Measurements from ENCODE around the gene TRIAP1.
"Not testable (repeated sequence)": the region's sequence is repeated elsewhere in the genome, so short reads cannot be mapped to it uniquely, and the experiment has no call there.

Gene TRIAP1

DNA sequence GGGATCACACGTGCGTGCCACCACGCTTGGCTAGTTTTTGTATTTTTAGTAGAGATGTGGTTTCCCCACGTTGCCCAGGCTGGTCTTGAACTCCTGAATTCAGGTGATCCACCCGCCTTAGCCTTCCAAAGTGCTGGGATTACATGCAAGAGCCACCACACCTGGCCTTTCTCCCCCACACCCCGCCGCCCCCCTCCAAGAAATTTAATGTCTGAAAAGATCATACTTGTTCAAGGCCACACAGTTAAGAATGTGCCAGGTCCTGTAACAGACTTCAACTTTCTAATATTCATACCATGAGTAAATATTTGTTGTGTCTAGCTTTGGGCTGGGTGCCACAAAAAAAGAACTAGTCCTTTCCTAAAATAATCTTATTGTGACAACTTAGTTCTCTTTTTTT is 9.1 kb upstream of the TRIAP1 start:
- no peaks in the 10 kb centered on the region for H3K9me3 Mint-ChIP-seq
- H3K4me1 Mint-ChIP-seq (ENCODE audit: low read depth): peaks cover 9% of the 10 kb centered on the region
- H3K27me3 Mint-ChIP-seq: no peaks in the 10 kb centered on the region
- no peak overlapping the region for H3K27ac Mint-ChIP-seq
- peaks cover 41% of the 10 kb centered on the region for H3K36me3 Mint-ChIP-seq (ENCODE audit: low read depth)
- no peak overlapping the region for H3K4me3 Mint-ChIP-seq

DNA sequence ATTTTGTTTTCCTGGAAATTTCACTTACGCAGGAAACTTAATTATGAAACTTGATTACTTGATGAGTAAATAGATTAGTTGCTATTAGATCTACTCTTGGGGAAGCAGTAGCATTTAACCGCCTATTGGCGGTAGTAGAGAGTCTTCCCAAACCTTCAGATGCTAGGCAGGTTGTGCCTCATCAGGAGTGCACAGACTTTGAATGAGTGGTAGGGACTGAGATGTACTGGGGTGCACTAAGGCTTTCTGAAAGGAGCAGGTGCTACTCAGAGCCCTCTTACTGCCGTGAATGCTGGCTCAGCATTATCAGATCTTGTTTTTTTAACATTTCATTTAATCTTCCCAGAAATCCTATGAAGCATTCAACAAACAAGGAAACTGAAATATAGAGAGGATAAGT is 7.8 kb upstream of the TRIAP1 start:
- no peak overlapping the region for H3K27ac Mint-ChIP-seq
- peaks cover 42% of the 10 kb centered on the region for H3K36me3 Mint-ChIP-seq (ENCODE audit: low read depth)
- no peaks in the 10 kb centered on the region for H3K27me3 Mint-ChIP-seq
- no peaks in the 10 kb centered on the region for H3K9me3 Mint-ChIP-seq
- H3K4me3 Mint-ChIP-seq: no peak overlapping the region
- H3K4me1 Mint-ChIP-seq (ENCODE audit: low read depth): peaks cover 14% of the 10 kb centered on the region

DNA sequence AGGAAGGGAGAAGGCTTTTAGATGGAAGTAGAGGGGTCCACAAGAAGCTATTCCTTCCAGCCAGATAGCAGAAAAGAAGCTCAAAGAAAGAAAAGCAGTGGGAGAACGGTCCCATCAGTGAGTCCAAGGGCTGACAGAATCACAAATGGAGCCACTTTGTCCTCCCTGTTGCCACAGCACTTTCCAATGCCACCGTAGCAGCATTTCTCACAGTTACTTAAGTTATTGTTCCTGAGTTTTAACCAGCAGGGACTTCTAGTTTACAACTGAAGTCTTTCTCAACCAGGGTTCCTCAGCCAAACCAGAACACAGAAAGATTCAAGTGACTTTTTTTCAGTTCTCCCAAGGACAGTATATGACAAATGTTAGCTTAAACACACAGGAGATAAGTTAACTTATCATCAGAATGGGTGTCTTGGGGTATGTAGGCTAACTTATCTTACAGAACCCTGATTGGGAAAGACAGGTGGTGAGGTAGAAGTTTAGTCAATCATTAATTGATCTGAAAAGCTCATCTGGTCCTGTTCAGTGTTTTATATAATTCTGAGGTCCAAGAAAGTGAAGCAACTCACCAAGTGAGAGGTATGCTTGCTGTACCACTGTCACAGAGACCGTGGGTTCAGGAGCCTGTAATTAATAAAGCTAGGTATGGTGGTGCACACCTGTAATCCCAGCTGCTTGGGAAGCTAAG is 7.0 kb upstream of the TRIAP1 start:
- no peaks in the 10 kb centered on the region for H3K27me3 Mint-ChIP-seq
- no peak overlapping the region for H3K4me3 Mint-ChIP-seq
- no peaks in the 10 kb centered on the region for H3K9me3 Mint-ChIP-seq
- H3K4me1 Mint-ChIP-seq (ENCODE audit: low read depth): peaks cover 17% of the 10 kb centered on the region
- peaks cover 39% of the 10 kb centered on the region for H3K36me3 Mint-ChIP-seq (ENCODE audit: low read depth)
- H3K27ac Mint-ChIP-seq: no peak overlapping the region

DNA sequence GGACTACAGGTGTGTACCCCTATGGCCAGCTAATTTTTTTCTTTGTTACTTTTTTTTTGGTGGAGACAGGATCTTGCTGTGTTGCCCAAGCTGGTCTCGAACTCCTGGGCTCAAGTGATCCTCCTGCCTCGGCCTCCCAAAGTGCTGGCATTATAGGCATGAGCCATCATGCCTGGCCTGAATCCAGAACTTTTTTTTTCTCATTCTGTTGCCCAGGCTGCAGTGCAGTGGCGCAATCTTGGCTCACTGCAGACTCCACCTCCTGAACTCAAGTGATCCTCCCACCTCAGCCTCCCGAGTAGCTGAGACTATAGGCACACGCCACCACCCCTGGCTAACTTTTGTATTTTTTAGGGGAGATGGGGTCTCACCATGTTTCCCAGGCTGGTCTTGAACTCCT is 6.3 kb upstream of the TRIAP1 start:
- not testable (repeated sequence) for H3K4me3 Mint-ChIP-seq, H3K27ac Mint-ChIP-seq, H3K27me3 Mint-ChIP-seq

DNA sequence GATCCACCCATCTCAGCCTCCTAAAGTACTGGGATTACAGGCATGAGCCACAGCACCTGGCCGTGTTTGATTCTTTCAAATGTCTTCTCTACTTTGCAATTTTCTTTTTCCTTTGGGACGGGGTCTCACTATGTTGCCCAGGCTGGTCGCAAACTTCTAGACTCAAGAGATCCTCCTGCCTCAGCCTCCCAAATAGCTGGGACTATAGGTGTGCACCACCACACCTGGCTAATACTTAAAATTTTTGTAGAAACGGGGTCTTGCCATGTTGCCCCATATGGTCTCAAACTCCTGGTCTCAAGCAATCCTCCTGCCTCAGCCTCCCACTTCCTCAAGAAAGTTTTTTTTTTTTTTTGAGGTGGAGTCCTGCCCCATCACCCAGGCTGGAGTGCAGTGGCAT is 1.8 kb upstream of the TRIAP1 start:
- peaks cover 58% of the 10 kb centered on the region for H3K36me3 Mint-ChIP-seq (ENCODE audit: low read depth)
- peaks cover 45% of the 10 kb centered on the region for H3K4me1 Mint-ChIP-seq (ENCODE audit: low read depth)
- peak overlapping the region; percentile 99 for H3K4me3 Mint-ChIP-seq
- no peaks in the 10 kb centered on the region for H3K9me3 Mint-ChIP-seq
- H3K27ac Mint-ChIP-seq: no peak overlapping the region
- peaks cover 4% of the 10 kb centered on the region for H3K27me3 Mint-ChIP-seq

More for the DNA sequence above, 6.3 kb upstream of the TRIAP1 start:
- H3K9me3 Mint-ChIP-seq: not testable (repeated sequence)
- Mint-ChIP-seq H3K4me1 (ENCODE audit: low read depth) (peaks cover 23% of the 10 kb centered on the region), H3K36me3 (ENCODE audit: low read depth) (peaks cover 45% of the 10 kb centered on the region)

DNA sequence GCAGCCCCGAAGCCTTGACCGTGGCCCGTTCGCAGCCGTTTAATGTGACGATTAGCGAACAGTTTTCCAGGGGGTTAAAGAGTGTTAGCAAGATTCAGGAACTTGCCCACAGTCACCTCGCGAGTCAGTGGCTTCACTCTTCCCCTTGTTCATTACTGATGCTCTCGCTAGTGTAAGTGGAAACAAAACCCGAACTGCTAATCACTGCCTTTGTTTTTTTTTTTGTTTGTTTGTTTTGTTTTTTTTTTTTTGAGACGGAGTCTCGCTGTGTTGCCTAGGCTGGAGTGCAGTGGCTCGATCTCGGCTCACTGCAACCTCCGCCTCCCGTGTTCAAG is 627 bp upstream of the TRIAP1 start:
- Mint-ChIP-seq H3K36me3 (ENCODE audit: low read depth) (peaks cover 66% of the 10 kb centered on the region), H3K4me1 (ENCODE audit: low read depth) (peaks cover 48% of the 10 kb centered on the region), H3K4me3 (peak overlapping the region; percentile 99), H3K27ac (peak overlapping the region; percentile 97)
- H3K27me3 Mint-ChIP-seq, H3K9me3 Mint-ChIP-seq: not testable (repeated sequence)

DNA sequence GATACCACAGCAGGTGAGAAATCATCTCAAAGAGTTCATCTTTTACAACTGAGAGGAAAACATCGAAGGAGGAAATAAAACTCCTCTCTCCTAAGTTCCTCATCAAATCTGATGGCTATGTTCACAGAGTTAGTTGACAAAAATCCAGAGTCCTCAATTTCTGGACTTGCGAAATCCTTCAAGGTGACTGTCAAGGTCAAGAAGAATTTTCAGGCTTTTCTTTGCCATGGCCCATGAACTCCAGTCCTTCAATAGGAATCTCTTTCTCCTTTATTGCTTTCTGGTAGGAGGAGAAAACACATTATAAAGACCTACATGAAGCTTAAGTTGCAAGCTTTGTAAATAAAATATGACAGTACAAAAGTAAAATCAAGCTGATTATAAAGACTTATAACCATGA is 1.5 kb downstream of the TRIAP1 start:
- no peaks in the 10 kb centered on the region for H3K9me3 Mint-ChIP-seq
- H3K36me3 Mint-ChIP-seq (ENCODE audit: low read depth): peaks cover 78% of the 10 kb centered on the region
- H3K27ac Mint-ChIP-seq: peak overlapping the region; percentile 97
- peak overlapping the region; percentile 99 for H3K4me3 Mint-ChIP-seq
- peaks cover 4% of the 10 kb centered on the region for H3K27me3 Mint-ChIP-seq
- H3K4me1 Mint-ChIP-seq (ENCODE audit: low read depth): peaks cover 59% of the 10 kb centered on the region

DNA sequence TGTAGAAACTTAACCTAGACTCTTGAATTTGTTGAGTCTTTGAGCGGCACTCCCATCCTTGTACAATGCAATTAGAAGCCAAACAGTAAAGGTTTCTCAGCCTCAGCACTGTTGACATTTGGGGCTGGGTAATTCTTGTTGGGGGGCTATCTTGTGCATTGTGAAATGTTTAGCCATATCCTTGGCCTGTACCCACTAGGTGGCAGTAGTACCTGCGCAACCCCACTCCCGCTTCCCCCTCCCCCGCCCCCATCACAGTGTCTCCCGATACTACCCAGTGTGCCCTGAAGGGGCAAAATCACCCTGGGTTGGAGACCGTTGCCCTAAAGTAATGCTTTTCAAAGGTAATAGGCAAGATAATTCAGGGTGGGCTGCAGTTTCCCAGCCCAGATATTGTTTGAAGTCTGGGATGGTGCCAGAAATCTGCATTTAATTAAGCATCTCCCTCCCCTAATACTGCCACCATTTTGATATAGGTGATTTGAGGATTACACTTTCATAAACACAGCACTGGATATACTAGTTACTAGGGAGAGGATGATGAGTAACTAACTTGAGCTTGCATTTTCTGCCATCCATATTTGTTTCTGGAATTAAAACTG is 6.4 kb downstream of the TRIAP1 start:
- H3K4me3 Mint-ChIP-seq: peak overlapping the region; percentile 62
- H3K36me3 Mint-ChIP-seq (ENCODE audit: low read depth): peaks cover 49% of the 10 kb centered on the region
- peaks cover 43% of the 10 kb centered on the region for H3K4me1 Mint-ChIP-seq (ENCODE audit: low read depth)
- H3K27ac Mint-ChIP-seq: peak overlapping the region; percentile 7
- H3K27me3 Mint-ChIP-seq: no peaks in the 10 kb centered on the region
- H3K9me3 Mint-ChIP-seq: no peaks in the 10 kb centered on the region

DNA sequence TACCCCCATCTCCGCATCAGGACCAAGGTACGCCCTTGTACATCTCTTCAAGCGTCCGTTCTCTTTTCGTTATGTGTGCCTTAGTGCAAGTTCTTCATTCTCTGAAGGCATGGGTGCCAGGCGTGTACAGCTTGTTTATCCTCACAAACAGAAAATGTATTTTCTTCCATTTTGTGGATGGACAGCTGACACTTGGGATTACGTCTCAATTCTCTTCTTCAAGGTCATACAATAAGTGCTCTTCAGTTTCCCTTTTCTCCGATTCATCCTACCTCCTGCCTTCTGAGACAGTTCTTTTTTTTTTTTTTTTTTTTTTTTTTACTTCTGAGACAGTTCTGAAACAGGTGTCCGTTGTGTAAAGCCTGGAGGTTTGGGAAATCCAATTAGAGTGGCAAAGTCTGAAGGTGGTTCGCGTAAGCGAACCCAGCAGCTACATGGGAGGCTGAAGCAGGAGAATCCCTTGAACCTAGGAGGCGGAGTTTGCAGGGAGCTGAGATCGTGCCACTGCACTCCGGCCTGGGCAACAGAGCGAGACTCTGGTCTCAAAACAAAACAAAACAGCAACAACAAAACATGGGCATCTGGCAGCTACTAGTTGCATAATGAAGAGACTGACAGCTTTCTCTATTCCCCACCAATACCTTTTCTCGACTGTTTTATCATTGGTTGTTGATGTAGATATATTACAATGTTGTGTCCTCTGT is 7.5 kb downstream of the TRIAP1 start:
- H3K36me3 Mint-ChIP-seq (ENCODE audit: low read depth): peaks cover 38% of the 10 kb centered on the region
- peaks cover 32% of the 10 kb centered on the region for H3K4me1 Mint-ChIP-seq (ENCODE audit: low read depth)
- no peaks in the 10 kb centered on the region for H3K27me3 Mint-ChIP-seq

DNA sequence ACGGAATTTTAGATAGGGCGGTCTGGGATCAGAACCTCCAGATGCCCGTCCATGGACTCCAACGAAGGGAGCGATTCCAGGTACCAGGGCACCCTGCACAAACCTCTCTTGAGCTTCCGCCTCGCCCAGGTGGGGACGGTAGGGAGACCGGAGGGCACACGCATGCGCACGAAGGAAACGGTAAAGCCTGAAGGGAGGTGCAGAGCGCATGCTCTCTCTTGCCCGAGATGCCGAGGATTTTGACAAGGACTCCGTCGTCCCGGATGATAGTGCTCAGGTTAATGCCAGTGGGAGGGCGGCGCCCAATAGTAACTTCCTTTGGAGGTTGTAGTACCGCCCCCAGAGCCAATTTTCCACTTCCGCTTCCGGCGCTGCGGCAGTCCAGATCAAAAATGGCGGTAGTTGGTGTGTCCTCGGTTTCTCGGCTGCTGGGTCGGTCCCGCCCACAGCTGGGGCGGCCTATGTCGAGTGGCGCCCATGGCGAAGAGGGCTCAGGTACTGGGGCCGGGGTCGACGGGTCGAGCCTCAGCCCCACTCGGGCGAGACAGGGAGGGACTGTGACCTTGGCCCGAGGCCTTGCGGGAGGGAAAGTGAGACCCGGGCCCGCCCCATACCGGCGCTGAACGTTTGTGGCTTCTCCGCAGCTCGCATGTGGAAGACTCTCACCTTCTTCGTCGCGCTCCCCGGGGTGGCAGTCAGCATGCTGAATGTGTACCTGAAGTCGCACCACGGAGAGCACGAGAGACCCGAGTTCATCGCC is 8.3 kb downstream of the TRIAP1 start, which contains the start of gene COX6A1:
Gene COX6A1 (plus strand): TSS at position 379 of the 760 bp plus-strand sequence. CDS start 14 bp downstream, at position 393.
- Mint-ChIP-seq H3K27ac (peak within 1 kb of the TSS; percentile 96), H3K4me1 (ENCODE audit: low read depth) (peaks cover 36% of the 10 kb centered on the region), H3K36me3 (ENCODE audit: low read depth) (peaks cover 32% of the 10 kb centered on the region), H3K4me3 (peak within 1 kb of the TSS; percentile 95), H3K9me3 (no peaks in the 10 kb centered on the region), H3K27me3 (no peaks in the 10 kb centered on the region)

More for the DNA sequence above, 7.5 kb downstream of the TRIAP1 start:
- Mint-ChIP-seq H3K4me3 (peak overlapping the region; percentile 95), H3K27ac (peak overlapping the region; percentile 96), H3K9me3 (no peaks in the 10 kb centered on the region)

DNA sequence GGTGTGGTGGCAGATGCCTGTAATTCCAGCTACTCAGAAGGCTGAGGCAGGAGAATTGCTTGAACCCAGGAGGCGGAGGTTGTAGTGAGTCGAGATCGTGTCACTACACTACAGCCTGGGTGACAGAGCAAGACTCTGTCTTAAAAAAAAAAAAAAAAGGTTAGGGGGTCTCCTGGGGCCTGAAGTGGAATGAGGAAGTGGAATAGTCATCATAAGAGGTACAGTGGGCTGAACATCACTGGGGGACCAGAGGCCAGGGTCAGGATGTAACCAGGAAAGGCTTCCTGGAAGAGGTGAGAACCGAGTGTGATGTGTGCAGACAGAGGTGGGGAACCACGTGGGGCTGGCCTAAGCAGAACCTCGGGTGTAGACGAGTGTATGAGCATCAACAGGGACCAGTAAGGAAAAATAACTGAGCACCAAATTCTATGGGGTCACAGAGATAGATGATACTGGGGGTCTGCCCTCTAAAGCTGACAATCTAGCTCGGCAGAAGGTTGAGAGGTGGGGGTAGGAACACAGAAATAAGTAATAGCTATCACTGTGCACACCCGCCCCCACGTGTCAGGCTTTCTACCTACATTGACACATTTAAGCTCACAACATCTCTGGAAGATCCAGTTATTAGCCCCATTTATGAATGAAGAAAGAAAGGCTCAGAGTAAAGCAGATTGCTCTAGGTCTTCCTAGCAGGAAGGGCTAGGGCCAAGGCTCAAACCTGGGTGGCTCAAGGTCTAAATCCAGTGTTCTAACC is 13.2 kb downstream of the TRIAP1 start:
- H3K4me1 Mint-ChIP-seq (ENCODE audit: low read depth): peaks cover 27% of the 10 kb centered on the region
- H3K36me3 Mint-ChIP-seq (ENCODE audit: low read depth): no peaks in the 10 kb centered on the region
- peaks cover 9% of the 10 kb centered on the region for H3K27me3 Mint-ChIP-seq
- H3K27ac Mint-ChIP-seq: no peak overlapping the region
- H3K4me3 Mint-ChIP-seq: no peak overlapping the region
- no peaks in the 10 kb centered on the region for H3K9me3 Mint-ChIP-seq

DNA sequence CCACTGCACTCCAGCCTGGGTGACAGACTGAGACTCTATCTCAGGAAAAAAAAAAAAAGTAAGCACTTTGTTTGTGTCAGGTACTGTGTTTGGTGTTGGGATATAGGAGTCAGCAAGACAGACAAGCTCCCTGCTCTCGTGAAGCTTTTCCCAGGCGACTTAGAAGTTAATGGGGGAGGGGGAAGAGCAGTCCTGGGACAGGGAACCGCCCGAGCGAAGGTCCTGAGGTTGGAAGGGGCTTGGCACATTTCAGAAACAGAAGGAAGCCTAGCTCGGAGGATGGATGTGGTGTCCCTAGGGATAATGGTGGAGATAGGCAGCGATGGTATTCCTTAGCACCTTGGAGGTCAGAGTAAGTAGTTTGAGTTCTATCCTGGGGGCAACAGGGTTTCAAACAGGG is 16.8 kb downstream of the TRIAP1 start:
- H3K4me3 Mint-ChIP-seq: no peak overlapping the region
- H3K27ac Mint-ChIP-seq: no peak overlapping the region
- no peaks in the 10 kb centered on the region for H3K36me3 Mint-ChIP-seq (ENCODE audit: low read depth)
- no peaks in the 10 kb centered on the region for H3K9me3 Mint-ChIP-seq
- peaks cover 20% of the 10 kb centered on the region for H3K4me1 Mint-ChIP-seq (ENCODE audit: low read depth)
- H3K27me3 Mint-ChIP-seq: peaks cover 9% of the 10 kb centered on the region

DNA sequence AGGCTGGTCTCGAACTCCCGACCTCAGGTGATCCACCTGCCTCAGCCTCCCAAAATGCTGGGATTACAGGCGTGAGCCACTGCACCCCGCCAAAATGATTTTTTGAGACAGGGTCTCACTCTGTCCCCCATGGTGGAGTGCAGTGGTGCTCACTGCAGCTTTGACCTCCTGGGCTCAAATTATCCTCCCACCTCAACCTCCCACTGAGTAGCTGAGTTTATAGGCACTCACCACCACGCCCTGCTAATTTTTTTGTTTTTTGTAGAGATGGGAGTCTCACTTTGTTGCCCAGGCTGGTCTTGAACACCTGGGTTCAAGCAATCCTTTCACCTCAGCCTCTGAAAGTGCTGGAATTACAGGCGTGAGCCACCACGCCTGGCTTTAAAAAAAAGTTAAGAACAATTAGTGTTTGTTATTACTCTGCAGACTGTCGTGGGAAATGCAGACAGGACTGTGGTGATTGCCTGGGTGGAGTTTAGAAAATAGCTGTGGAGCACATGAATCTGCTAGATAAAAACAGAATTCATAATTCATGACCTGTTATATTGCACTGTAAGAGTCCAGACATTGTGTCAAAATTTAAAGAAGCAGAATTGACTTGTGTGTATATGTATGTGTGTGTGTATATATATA is 17.5 kb downstream of the TRIAP1 start:
- no peak overlapping the region for H3K4me3 Mint-ChIP-seq
- no peaks in the 10 kb centered on the region for H3K36me3 Mint-ChIP-seq (ENCODE audit: low read depth)
- H3K4me1 Mint-ChIP-seq (ENCODE audit: low read depth): peaks cover 20% of the 10 kb centered on the region
- no peaks in the 10 kb centered on the region for H3K9me3 Mint-ChIP-seq
- H3K27me3 Mint-ChIP-seq: peaks cover 9% of the 10 kb centered on the region
- H3K27ac Mint-ChIP-seq: no peak overlapping the region

DNA sequence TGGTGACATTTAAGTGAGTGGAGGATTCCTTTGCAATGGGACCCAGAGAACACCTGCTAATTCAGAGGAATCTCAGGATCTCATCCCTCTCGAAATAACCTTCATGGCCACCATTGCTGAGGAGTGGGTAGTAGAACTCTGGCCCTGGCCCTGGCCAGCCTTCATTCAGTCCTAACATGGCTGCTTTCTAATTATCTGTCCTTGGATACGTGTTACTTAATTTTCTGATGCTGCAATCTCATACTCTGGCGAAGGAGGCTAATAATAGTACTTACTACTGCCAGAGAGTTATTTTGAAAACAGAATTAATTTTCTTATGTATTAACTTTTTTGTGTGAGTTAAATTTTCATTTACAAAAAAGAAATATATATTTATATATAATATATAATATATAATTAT is 20.4 kb downstream of the TRIAP1 start:
- Mint-ChIP-seq H3K9me3 (no peaks in the 10 kb centered on the region), H3K36me3 (ENCODE audit: low read depth) (no peaks in the 10 kb centered on the region), H3K27me3 (peaks cover 9% of the 10 kb centered on the region), H3K4me1 (ENCODE audit: low read depth) (peaks cover 5% of the 10 kb centered on the region), H3K27ac (no peak overlapping the region), H3K4me3 (no peak overlapping the region)
